Loucy (cell line): Measurements from ENCODE around the gene VPS25.

Experiments
- EZH2phosphoT487 ChIP-seq: fragments of 200-600 bp; IDR thresholded peaks from 2 replicates; pipeline ENCODE4 v1.6.1; 2018; ENCODE audit warnings: antibody characterized with exemption, mild to moderate bottlenecking, moderate library complexity, borderline replicate concordance
- TF ChIP-seq, protein P1 (sequence below): fragments of 200-600 bp; sonication (generic); conservative IDR thresholded peaks from 2 replicates; pipeline ENCODE4 v1.5.1; 2014; ENCODE audit warnings: mild to moderate bottlenecking, antibody characterized with exemption, low read length

DNA sequence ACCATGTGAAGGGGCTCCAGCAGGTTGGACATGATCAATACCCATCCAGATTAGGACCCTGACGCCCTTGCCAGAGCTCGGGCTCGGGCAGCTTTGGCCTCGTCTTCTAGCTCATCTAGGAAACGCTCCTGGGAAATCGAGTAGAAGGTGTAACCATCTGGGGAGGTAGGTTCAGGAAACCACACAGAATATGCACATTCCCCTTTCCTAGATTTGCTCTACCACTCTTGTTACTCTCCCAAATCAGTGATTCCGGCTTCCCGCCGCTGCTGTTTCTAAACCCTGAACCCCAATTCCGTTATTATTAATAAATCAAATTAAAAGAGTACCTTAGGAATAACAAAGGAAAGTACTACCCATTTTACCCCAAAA is 24.7 kb downstream of the VPS25 start:
- TF ChIP-seq, protein P1, sequence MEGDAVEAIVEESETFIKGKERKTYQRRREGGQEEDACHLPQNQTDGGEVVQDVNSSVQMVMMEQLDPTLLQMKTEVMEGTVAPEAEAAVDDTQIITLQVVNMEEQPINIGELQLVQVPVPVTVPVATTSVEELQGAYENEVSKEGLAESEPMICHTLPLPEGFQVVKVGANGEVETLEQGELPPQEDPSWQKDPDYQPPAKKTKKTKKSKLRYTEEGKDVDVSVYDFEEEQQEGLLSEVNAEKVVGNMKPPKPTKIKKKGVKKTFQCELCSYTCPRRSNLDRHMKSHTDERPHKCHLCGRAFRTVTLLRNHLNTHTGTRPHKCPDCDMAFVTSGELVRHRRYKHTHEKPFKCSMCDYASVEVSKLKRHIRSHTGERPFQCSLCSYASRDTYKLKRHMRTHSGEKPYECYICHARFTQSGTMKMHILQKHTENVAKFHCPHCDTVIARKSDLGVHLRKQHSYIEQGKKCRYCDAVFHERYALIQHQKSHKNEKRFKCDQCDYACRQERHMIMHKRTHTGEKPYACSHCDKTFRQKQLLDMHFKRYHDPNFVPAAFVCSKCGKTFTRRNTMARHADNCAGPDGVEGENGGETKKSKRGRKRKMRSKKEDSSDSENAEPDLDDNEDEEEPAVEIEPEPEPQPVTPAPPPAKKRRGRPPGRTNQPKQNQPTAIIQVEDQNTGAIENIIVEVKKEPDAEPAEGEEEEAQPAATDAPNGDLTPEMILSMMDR, result no peak
- no peak for TF ChIP-seq EZH2phosphoT487
